GM21528 (cell line): Measurements from ENCODE around the gene NR2F2.
A peak's percentile ranks its signal among the peaks of the same experiment; 100 is the strongest.

ENCODE experiments used
- ATAC-seq: cut with Tn5 transposase; IDR thresholded peaks from one replicate; pipeline ENCODE4 v1.9.1; 2021; ENCODE audit warnings: mild to moderate bottlenecking, moderate library complexity; ENCODE audit not compliant: unreplicated experiment, low FRiP score

Gene NR2F2

GRCh38 chr15:96330450-96331143 is at the start of gene NR2F2:
TSS of gene NR2F2 (plus strand) at chr15:96330700. CDS start at chr15:96332106, 1,406 bp downstream.
- ATAC-seq = peak; percentile 71

DNA sequence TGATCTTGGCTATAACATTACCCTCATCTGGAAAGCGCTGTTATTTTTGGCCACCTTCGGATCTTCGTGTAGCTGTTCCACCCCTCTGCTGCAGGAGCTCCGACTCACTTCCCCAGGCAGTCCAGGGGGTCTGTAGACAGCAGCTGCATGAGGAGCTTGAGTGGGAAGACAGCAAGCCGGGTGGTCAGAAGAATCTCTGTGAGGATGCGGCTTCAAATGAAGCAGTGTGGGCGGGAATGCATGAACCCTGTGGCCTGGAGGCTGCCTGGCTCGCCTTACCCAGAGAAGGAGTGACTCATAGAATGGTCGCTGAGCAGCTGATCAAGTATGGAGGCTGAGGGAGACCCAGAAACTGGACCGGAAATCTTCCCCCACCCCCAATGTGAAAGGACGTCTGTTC is 45.2 kb upstream of the NR2F2 start:
- no peak for ATAC-seq

- no peak for ATAC-seq
Measured at GRCh38 chr15:96285729-96286254, 44.7 kb upstream of the NR2F2 start.

- ATAC-seq = no peak
Measured at GRCh38 chr15:96290679-96291078, 39.8 kb upstream of the NR2F2 start.

- no peak for ATAC-seq
Measured at GRCh38 chr15:96292635-96293034, 37.9 kb upstream of the NR2F2 start.

DNA sequence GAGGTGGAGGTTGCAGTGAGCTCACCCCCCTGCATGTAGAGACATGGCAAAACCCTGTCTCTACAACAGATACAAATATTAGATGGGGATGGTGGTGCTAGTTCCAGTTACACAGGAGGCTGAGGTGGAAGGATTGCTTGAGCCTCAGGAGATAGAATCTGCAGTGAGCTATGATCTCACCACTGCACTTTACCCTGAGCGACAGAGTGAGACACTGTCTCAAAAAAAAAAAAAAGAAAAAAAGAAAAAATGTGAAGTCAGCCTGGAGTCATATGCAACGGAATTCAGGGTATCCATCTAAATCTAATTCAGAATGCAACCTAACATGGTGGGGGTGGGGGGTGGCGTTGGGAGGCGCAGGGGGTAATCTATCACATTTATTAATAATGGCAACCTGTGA is 37.1 kb upstream of the NR2F2 start:
- no peak for ATAC-seq

GRCh38 chr15:96294766-96295165 is 35.7 kb upstream of the NR2F2 start:
- no peak for ATAC-seq

- ATAC-seq = no peak
Measured at GRCh38 chr15:96296264-96296663, 34.2 kb upstream of the NR2F2 start.

- ATAC-seq = no peak
Measured at GRCh38 chr15:96297783-96298182, 32.7 kb upstream of the NR2F2 start.

DNA sequence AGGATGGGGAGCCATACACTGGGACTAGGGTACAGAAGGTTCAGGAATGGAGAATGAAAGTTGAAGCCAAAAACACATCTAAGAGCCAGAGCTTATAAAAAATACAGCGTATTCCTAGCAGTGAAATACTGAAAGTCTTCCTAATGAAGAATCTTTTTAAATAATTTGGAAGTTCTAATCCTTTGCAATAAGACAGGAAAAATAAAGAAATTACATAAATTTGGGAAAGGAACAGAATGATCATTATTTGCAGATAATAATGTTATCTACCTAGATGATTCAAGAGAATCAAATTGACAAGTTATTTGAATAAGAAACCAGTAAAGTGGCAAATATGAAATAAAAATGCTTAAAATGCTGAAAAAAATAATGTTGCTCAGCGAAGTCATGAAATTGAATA is 32.3 kb upstream of the NR2F2 start:
- no peak for ATAC-seq

DNA sequence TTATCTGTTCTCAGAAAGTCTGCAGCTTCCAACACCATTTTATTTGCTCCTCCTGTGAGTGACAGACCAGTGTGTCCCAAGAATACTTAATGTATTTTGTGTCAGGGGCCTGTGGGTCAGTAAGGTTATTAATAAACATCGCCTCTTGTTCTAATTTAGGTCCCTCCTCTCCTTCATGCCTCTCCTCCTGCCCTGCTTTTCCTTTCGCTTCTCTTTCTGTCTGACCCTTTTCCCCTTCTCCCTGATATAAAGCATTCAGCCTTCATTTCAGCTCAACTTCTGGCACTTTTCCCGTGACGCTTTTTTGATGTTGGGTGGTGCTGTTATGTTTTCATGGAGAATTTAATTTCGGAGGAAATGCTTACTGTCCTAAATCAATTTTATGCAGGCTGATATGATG is 29.7 kb upstream of the NR2F2 start:
- ATAC-seq = no peak

DNA sequence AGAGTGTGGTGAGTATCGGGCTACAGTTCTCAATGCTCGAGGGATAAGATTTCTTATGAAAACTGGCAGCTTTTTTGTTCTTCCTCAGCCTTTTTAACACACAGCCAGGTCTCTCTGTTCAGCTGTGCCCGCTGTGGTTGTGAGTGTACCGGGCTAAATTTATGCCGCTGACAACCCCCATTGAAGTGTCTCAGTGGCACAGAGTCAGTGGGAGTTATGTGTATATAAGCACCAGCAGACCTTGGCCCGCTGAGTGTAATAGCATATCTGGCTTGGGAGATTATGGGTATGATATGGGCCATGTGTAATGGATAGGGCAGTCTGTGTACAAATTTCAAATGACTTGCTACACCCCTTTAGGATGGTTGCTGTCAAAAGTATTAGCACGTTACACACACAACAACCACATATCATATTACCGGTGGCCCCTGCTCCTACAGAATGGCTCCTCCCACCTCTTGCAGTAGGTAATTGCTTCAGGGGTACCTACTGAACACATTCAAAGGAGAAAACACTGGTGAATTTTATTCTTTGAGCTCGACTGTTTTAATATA is 26.9 kb upstream of the NR2F2 start:
- no peak for ATAC-seq

DNA sequence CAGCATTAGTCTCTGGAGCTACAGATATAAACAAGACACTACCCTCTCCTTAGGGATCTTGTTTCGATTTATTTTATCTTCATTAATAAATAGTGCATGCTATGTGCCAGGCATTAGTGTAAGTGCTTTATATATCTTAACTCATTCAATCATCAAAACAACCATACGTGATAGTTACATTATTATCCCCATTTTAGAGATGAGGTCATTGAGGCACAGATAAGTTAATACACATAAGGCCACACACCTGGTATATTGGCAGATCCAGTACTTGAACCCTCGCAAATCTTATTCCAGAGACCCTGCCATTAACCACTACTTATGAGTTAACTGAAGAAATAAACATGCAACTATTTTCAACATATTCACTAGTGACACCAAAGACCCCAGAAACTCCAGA is 25.7 kb upstream of the NR2F2 start:
- ATAC-seq = no peak

DNA sequence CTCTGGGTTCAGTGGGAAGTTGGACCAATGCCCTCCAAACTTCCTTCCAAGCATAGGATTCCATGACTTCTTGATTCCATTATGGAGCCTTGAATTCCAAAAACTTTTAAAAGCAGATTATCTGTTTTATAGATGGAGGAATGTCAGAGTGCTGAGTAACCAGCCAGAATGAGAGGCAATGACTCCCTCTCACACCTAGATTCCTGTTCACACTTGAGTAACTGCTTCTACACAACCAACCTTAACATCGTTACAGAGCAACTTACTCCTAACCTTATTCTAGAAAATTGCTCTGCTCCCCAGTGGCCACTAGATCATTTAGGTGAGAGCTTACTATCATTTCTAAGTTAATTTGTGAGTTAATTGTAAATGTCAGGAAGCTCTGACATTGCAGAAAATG is 24.2 kb upstream of the NR2F2 start:
- no peak for ATAC-seq

DNA sequence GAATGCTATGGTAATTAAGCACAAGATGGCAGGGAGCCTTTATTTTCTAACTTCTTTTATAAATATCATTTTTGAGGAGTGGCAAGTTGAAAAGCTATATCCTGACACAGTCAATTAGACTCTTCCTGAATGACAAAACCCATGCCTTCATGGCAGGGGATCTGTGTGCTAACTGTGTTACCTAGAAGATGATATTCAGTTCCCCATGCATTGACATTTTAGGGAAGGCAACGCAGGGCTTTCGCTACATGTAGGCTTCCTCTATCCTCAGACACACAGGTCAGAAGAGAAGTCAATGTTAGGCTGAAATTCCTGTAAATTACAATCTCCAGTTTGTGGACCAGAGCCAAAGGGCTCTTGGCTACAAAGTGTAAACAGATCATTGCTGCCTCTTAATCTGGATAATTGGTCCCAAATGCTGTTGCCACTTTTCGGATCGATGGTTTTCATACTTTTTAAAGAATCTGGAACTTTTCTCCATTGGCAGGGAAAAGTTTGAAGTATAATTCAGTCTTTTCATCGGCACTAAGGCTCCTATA is 22.6 kb upstream of the NR2F2 start:
- no peak for ATAC-seq

DNA sequence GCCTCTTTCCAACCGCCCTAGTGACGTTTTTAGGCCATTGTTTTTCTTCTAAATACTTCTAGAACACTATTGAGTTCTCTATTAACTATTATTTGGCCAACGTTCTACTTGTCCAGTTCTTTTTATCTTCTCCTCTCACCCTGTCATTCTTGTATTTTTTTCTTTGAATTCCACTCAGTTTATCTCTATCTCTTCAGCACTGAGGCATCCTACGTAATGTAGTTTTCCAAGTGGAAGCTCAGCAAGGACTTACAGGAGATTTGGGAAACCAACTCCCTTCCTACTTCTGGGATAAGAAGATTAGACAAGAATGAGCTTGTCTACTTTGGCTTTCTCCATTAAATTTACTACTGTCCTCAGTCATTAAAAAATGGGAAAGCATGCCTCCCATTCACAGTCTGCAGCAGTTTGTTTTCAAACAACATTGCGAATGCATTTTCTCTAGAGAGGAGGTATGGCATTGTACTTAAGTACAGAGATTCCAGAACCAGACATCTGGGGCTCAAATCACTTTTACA is 21.3 kb upstream of the NR2F2 start:
- no peak for ATAC-seq

GRCh38 chr15:96311256-96311955 is 19.1 kb upstream of the NR2F2 start:
- ATAC-seq = no peak

DNA sequence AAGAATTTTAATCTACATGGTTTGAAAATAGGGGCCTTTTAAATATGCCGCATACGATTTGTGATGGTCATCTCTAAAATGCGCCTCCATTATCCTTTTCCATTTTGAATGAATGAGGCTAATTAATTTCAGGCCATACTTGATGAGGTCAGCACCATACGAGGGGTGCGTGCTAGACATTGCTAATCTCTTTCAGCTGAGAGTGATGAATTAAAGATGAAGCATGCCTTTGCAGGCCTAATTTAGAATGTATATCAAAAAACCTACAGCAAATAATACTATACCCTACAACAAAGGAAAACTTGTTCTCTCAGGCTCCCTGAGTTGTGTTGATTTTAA is 18.6 kb upstream of the NR2F2 start:
- ATAC-seq = no peak

DNA sequence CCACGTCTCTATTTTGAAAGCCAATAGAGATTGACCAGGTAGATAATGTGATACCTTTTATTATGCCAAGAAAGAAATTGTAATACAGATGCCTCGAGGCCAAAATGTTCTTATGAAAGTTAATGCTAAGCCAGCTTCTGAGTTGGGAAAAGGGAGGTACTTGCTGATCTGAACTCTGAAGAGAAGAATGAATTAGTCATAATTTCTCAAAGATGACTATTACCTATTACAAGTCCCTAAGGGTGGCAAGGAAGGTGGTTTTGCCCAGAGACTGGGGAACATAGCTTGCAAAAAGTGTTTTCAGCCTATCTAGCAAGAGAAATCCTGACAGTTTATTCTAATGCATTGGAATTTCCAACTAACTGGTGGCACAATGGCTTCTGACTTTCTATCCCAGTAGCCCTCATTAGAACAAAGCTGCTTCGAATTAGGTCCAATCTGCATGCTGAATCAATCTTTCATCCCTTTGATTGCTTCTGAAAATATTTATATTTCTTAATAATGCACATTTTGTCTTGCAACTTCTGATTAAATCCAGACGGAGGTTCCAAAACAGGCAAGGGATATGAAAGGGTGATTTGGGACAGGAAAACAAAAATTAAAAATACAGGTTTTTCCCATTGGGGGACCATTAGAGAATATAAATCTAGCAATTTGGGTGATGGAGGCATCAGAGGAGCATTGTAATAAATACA is 17.7 kb upstream of the NR2F2 start:
- no peak for ATAC-seq

- no peak for ATAC-seq
Measured at GRCh38 chr15:96314518-96314917, 16.0 kb upstream of the NR2F2 start.

DNA sequence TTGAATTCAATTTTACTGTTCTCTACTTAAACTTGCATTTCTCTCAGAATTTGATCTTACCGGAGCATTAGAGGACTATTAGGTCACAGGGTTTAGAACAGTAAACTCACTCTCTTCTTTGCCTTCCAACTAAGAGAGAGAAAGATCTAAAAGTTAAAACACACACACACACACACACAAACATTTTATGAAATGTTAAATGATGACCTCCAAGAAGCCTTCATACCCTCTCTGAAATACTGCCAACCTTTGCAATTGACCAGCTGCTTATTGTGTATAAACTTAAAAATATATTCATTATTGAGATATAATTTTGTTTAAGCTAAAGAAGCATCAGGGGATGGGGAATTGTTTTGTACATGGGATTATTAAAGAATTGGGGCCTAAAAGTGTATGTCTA is 15.5 kb upstream of the NR2F2 start:
- no peak for ATAC-seq
